T-helper 2 cell treated with Interferon-gamma antibody and Interleukin-4, amounts not matched to agents 5 μg/mL and 100 μg/mL, for 36 hours (primary cell): ENCODE data around the gene COL4A2.

ENCODE experiments used
- DNase-seq: peaks from one replicate; pipeline ENCODE4 v3.0.0; 2021; ENCODE audit warnings: low spot score
- H3K27ac Mint-ChIP-seq: one replicate; pipeline ENCODE4 v1.8.0; 2021; ENCODE audit warnings: mild to moderate bottlenecking, mixed read lengths
- H3K27me3 Mint-ChIP-seq: one replicate; pipeline ENCODE4 v1.8.0; 2021; ENCODE audit warnings: low read depth, mixed read lengths
- H3K36me3 Mint-ChIP-seq: one replicate; pipeline ENCODE4 v1.8.0; 2021; ENCODE audit warnings: low read depth, mixed read lengths
- H3K4me1 Mint-ChIP-seq: one replicate; pipeline ENCODE4 v1.8.0; 2021; ENCODE audit warnings: low read depth, mixed read lengths
- H3K4me3 Mint-ChIP-seq: one replicate; pipeline ENCODE4 v1.8.0; 2022; ENCODE audit warnings: mild to moderate bottlenecking, moderate library complexity, mixed read lengths
- H3K9me3 Mint-ChIP-seq: one replicate; pipeline ENCODE4 v1.8.0; 2021; ENCODE audit warnings: mixed read lengths

The COL4A2 gene

GRCh38 chr13:110354715-110355473 is 47.8 kb downstream of the COL4A2 start:
- no peak overlapping the region for H3K4me3 Mint-ChIP-seq

GRCh38 chr13:110356362-110356761 is 49.3 kb downstream of the COL4A2 start:
- Mint-ChIP-seq H3K36me3 (no peaks in the 10 kb centered on the region), H3K4me3 (no peak overlapping the region), H3K4me1 (no peaks in the 10 kb centered on the region), H3K9me3 (no peaks in the 10 kb centered on the region), H3K27me3 (peaks cover under 1% of the 10 kb centered on the region), H3K27ac (no peak overlapping the region)
- DNase-seq, result no peak

More at GRCh38 chr13:110354715-110355473, 47.8 kb downstream of the COL4A2 start:
- DNase-seq, result no peak
- H3K4me1 Mint-ChIP-seq, result no peaks in the 10 kb centered on the region
- H3K36me3 Mint-ChIP-seq, result no peaks in the 10 kb centered on the region
- H3K9me3 Mint-ChIP-seq, result no peaks in the 10 kb centered on the region
- H3K27me3 Mint-ChIP-seq, result peaks cover 5% of the 10 kb centered on the region
- H3K27ac Mint-ChIP-seq, result no peak overlapping the region

- no peak overlapping the region for H3K4me3 Mint-ChIP-seq
- no peaks in the 10 kb centered on the region for H3K9me3 Mint-ChIP-seq
- no peaks in the 10 kb centered on the region for H3K4me1 Mint-ChIP-seq
- H3K27me3 Mint-ChIP-seq, result no peaks in the 10 kb centered on the region
- no peak overlapping the region for H3K27ac Mint-ChIP-seq
- no peak for DNase-seq
- H3K36me3 Mint-ChIP-seq, result no peaks in the 10 kb centered on the region
These were observed 51.3 kb downstream of the COL4A2 start for GRCh38 chr13:110358381-110358780.

GRCh38 chr13:110359840-110360301 is 52.8 kb downstream of the COL4A2 start:
- no peaks in the 10 kb centered on the region for H3K4me1 Mint-ChIP-seq
- H3K9me3 Mint-ChIP-seq, result no peaks in the 10 kb centered on the region
- no peak overlapping the region for H3K27ac Mint-ChIP-seq
- H3K27me3 Mint-ChIP-seq, result no peaks in the 10 kb centered on the region
- H3K4me3 Mint-ChIP-seq, result no peak overlapping the region
- no peaks in the 10 kb centered on the region for H3K36me3 Mint-ChIP-seq
- no peak for DNase-seq

- Mint-ChIP-seq H3K9me3 (no peaks in the 10 kb centered on the region), H3K4me3 (no peak overlapping the region), H3K36me3 (no peaks in the 10 kb centered on the region), H3K4me1 (no peaks in the 10 kb centered on the region), H3K27ac (no peak overlapping the region), H3K27me3 (no peaks in the 10 kb centered on the region)
- DNase-seq, result no peak
These were observed 53.5 kb downstream of the COL4A2 start for GRCh38 chr13:110360598-110360997.

GRCh38 chr13:110361365-110361911 is 54.4 kb downstream of the COL4A2 start:
- no peak for DNase-seq

GRCh38 chr13:110363010-110363409 is 55.9 kb downstream of the COL4A2 start:
- H3K9me3 Mint-ChIP-seq, result no peaks in the 10 kb centered on the region
- H3K27me3 Mint-ChIP-seq, result no peaks in the 10 kb centered on the region
- H3K4me3 Mint-ChIP-seq, result no peak overlapping the region
- no peak for DNase-seq
- H3K4me1 Mint-ChIP-seq, result no peaks in the 10 kb centered on the region
- no peaks in the 10 kb centered on the region for H3K36me3 Mint-ChIP-seq
- H3K27ac Mint-ChIP-seq, result no peak overlapping the region

More at GRCh38 chr13:110361365-110361911, 54.4 kb downstream of the COL4A2 start:
- H3K27ac Mint-ChIP-seq, result no peak overlapping the region
- no peaks in the 10 kb centered on the region for H3K36me3 Mint-ChIP-seq
- no peaks in the 10 kb centered on the region for H3K9me3 Mint-ChIP-seq
- no peak overlapping the region for H3K4me3 Mint-ChIP-seq
- no peaks in the 10 kb centered on the region for H3K4me1 Mint-ChIP-seq
- no peaks in the 10 kb centered on the region for H3K27me3 Mint-ChIP-seq

- Mint-ChIP-seq H3K4me1 (no peaks in the 10 kb centered on the region), H3K27me3 (no peaks in the 10 kb centered on the region), H3K4me3 (no peak overlapping the region), H3K36me3 (no peaks in the 10 kb centered on the region), H3K27ac (no peak overlapping the region), H3K9me3 (no peaks in the 10 kb centered on the region)
- DNase-seq, result no peak
These were observed 57.0 kb downstream of the COL4A2 start for GRCh38 chr13:110364081-110364480.

- H3K4me1 Mint-ChIP-seq, result no peaks in the 10 kb centered on the region
- peaks cover 6% of the 10 kb centered on the region for H3K27me3 Mint-ChIP-seq
- no peak overlapping the region for H3K27ac Mint-ChIP-seq
- no peak for DNase-seq
- no peaks in the 10 kb centered on the region for H3K36me3 Mint-ChIP-seq
- H3K4me3 Mint-ChIP-seq, result no peak overlapping the region
- no peaks in the 10 kb centered on the region for H3K9me3 Mint-ChIP-seq
These were observed 58.8 kb downstream of the COL4A2 start for GRCh38 chr13:110365876-110366275.

GRCh38 chr13:110366733-110367132 is 59.6 kb downstream of the COL4A2 start:
- H3K36me3 Mint-ChIP-seq, result no peaks in the 10 kb centered on the region
- H3K27ac Mint-ChIP-seq, result no peak overlapping the region
- no peak overlapping the region for H3K4me3 Mint-ChIP-seq
- peaks cover 6% of the 10 kb centered on the region for H3K27me3 Mint-ChIP-seq
- DNase-seq, result no peak
- H3K9me3 Mint-ChIP-seq, result no peaks in the 10 kb centered on the region
- no peaks in the 10 kb centered on the region for H3K4me1 Mint-ChIP-seq

- Mint-ChIP-seq H3K4me3 (no peak overlapping the region), H3K36me3 (no peaks in the 10 kb centered on the region), H3K27me3 (peaks cover 6% of the 10 kb centered on the region), H3K4me1 (no peaks in the 10 kb centered on the region), H3K27ac (no peak overlapping the region), H3K9me3 (no peaks in the 10 kb centered on the region)
- DNase-seq, result no peak
These were observed 60.5 kb downstream of the COL4A2 start for GRCh38 chr13:110367620-110368019.

- DNase-seq, result no peak
- H3K4me1 Mint-ChIP-seq, result no peaks in the 10 kb centered on the region
- H3K27ac Mint-ChIP-seq, result no peak overlapping the region
- H3K27me3 Mint-ChIP-seq, result peaks cover 7% of the 10 kb centered on the region
- no peaks in the 10 kb centered on the region for H3K9me3 Mint-ChIP-seq
- H3K36me3 Mint-ChIP-seq, result no peaks in the 10 kb centered on the region
- H3K4me3 Mint-ChIP-seq, result no peak overlapping the region
These were observed 61.3 kb downstream of the COL4A2 start for GRCh38 chr13:110368408-110368807.

GRCh38 chr13:110369400-110369799 is 62.3 kb downstream of the COL4A2 start:
- no peaks in the 10 kb centered on the region for H3K36me3 Mint-ChIP-seq
- DNase-seq, result no peak
- no peaks in the 10 kb centered on the region for H3K4me1 Mint-ChIP-seq
- H3K27ac Mint-ChIP-seq, result no peak overlapping the region
- peaks cover 9% of the 10 kb centered on the region for H3K27me3 Mint-ChIP-seq
- no peaks in the 10 kb centered on the region for H3K9me3 Mint-ChIP-seq
- no peak overlapping the region for H3K4me3 Mint-ChIP-seq

- no peaks in the 10 kb centered on the region for H3K9me3 Mint-ChIP-seq
- no peaks in the 10 kb centered on the region for H3K36me3 Mint-ChIP-seq
- no peaks in the 10 kb centered on the region for H3K4me1 Mint-ChIP-seq
- no peak for DNase-seq
- H3K27me3 Mint-ChIP-seq, result peaks cover 13% of the 10 kb centered on the region
- no peak overlapping the region for H3K27ac Mint-ChIP-seq
- no peak overlapping the region for H3K4me3 Mint-ChIP-seq
These were observed 64.7 kb downstream of the COL4A2 start for GRCh38 chr13:110371550-110372465.
